Ovary (tissue), 9 donors: ENCODE data around the gene ZCCHC14. TPM values are rescaled to one million over a fixed set of nuclear protein-coding genes. Genes with fewer than 3 reads are reported as not detected.

Experiments used
- DNase-seq, 5 donors: peaks; one replicate each; pipeline ENCODE4 v3.0.0-alpha.2; 2019 to 2020
- H3K27ac ChIP-seq, 2 donors: fragments of 200-600 bp; one replicate each; pipeline versions ENCODE4 v1.5.1 to v1.8.0; 2019 to 2022
- H3K27me3 ChIP-seq: fragments of 200-600 bp; one replicate; pipeline ENCODE4 v1.8.0; 2022
- H3K36me3 ChIP-seq: fragments of 200-600 bp; sonication (generic); one replicate; pipeline ENCODE4 v1.5.1; 2019
- H3K4me1 ChIP-seq: one replicate; pipeline ENCODE4 v1.8.1; 2013; ENCODE audit warnings: mild to moderate bottlenecking, moderate library complexity; ENCODE audit not compliant: insufficient read depth
- H3K4me3 ChIP-seq: fragments of 200-600 bp; sonication (generic); one replicate; pipeline ENCODE4 v1.5.1; 2017
- H3K9me3 ChIP-seq, 2 donors: fragments of 200-600 bp in 1 of 2; sonication (generic) in 1 of 2; one replicate each; pipeline versions ENCODE4 v1.5.1 to v1.8.1; 2013 to 2019; ENCODE audit warnings: mild to moderate bottlenecking in 1 of 2, moderate library complexity in 1 of 2
- CTCF ChIP-seq, 3 donors: fragments of 450-650 bp in 2 of 3; fragments of 200-600 bp in 1 of 3; IDR thresholded peaks; one replicate each; pipeline versions ENCODE4 v1.5.1 to v1.8.0; 2016 to 2022; ENCODE audit warnings: antibody characterized with exemption in 3 of 3, mild to moderate bottlenecking in 1 of 3
- EP300 ChIP-seq: sonication (generic); formaldehyde crosslinking; IDR thresholded peaks from one replicate; pipeline ENCODE4 v1.6.1; 2017; ENCODE audit warnings: antibody characterized with exemption
- POLR2A ChIP-seq: fragments of 450-650 bp; IDR thresholded peaks from one replicate; pipeline ENCODE4 v1.6.1; 2017; ENCODE audit warnings: antibody characterized with exemption, mild to moderate bottlenecking, moderate library complexity
- WGBS, 3 donors: extraction: QIAGEN DNeasy Blood & Tissue Kit in 1 of 3; methylation state at CpG; one replicate each; pipeline versions ENCODE4 v1.1.5 to v1.1.7; 2013 to 2017; 5-methylcytosine and 5-hydroxymethylcytosine counted together
- intact Hi-C, 4 donors: fragments of 100-400 bp; cut with DNase I; formaldehyde crosslinking; loops; one replicate each; pipeline versions ENCODE4 v1.11.0 to v1.15.1; 2022 to 2023
- polyA plus RNA-seq, 2 donors: library from polyadenylated mRNA; stranded (reverse); fragments of 200-250 nt in 1 of 2; fragments of 350-450 nt in 1 of 2; fragmentation: Illumina TruSeq in 1 of 2; extraction: RNeasy Lipid Tissue Mini Kit (QIAGEN cat#74804) in 1 of 2; gene quantifications; one replicate each; pipeline ENCODE4 v1.2.3, GENCODE V29; 2013 to 2014
- total RNA-seq, 7 donors: library from RNA; depleted of rRNA in 2 of 7; stranded (reverse); fragments of >200 nt in 2 of 7; fragmentation: NEBNext Ultra II Directional in 3 of 7; extraction: Animal tissue kit (Norgen Biotek cat#: 25700) in 3 of 7; gene quantifications; one replicate each; pipeline versions ENCODE4 v1.1.0 to v1.2.4, GENCODE V29; 2016 to 2023
- donor health status: DM: no; HTN: no; CAD: no; lungs with moderate emphysema.
- donor health status: DM: no; HTN: no; CAD: no.
- donor health status: Bipolar disorder and iron deficiency.
- donor health status: DM: yes; HTN: yes; CAD: no.
- donor health status: DM: no; HTN: no; CAD: no.
- donor health status: DM: yes; HTN: yes; CAD: no.

Gene ZCCHC14
- total and polyA plus RNA-seq, 9 donors = 16.1 to 37.6 (median 31.0) TPM

- 87 to 97% (median 92%) methylated on average over 2 of the region's 2 CpGs for WGBS, 3 donors
- H3K4me3 ChIP-seq = no peak overlapping the region
- H3K27ac ChIP-seq = no peak overlapping the region
- DNase-seq = no peak
- no peaks in the 10 kb centered on the region for H3K36me3 ChIP-seq
- H3K4me1 ChIP-seq = peaks cover 3% of the 10 kb centered on the region
- no peaks in the 10 kb centered on the region for H3K27me3 ChIP-seq
- intact Hi-C loops = loop anchor here in 1 of 4 donors (10.0 kb wide), 1 partner anchor 62 kb away; no protein-coding TSS in a partner anchor
- H3K9me3 ChIP-seq = no peaks in the 10 kb centered on the region
- TF ChIP-seq POLR2A (no peak), EP300 (no peak), CTCF (IDR thresholded peaks at IDR 0.05) (no peak)
Observed at GRCh38 chr16:87496447-87496801, 3.6 kb upstream of the ZCCHC14 start.

GRCh38 chr16:87495578-87496446 lies 3.0 kb upstream of the ZCCHC14 start:
- H3K4me1 ChIP-seq = peaks cover 4% of the 10 kb centered on the region
- DNase-seq = no peak
- intact Hi-C loops = loop anchor here in 1 of 4 donors (10.0 kb wide), 1 partner anchor 61 kb away; no protein-coding TSS in a partner anchor
- H3K27ac ChIP-seq = no peak overlapping the region
- H3K27me3 ChIP-seq = no peaks in the 10 kb centered on the region
- TF ChIP-seq POLR2A (no peak), CTCF (IDR thresholded peaks at IDR 0.05) (no peak), EP300 (no peak)
- no peak overlapping the region for H3K4me3 ChIP-seq
- 73 to 77% (median 76%) methylated on average over 15 to 17 of the region's 17 CpGs for WGBS, 3 donors
- no peaks in the 10 kb centered on the region for H3K36me3 ChIP-seq
- no peaks in the 10 kb centered on the region for H3K9me3 ChIP-seq

- Histone ChIP-seq H3K27me3 (no peaks in the 10 kb centered on the region), H3K4me3 (peak overlapping the region; percentile 44), H3K9me3 (no peaks in the 10 kb centered on the region), H3K27ac (no peak overlapping the region), H3K4me1 (peaks cover 7% of the 10 kb centered on the region), H3K36me3 (no peaks in the 10 kb centered on the region)
- peak in 2 of 5 donors; percentile 40 to 50 for DNase-seq
- TF ChIP-seq POLR2A (no peak), EP300 (no peak), CTCF (IDR thresholded peaks at IDR 0.05) (no peak)
- 21 to 30% (median 29%) methylated on average over 23 of the region's 23 CpGs for WGBS, 3 donors
- intact Hi-C loops = loop anchor here in 2 of 4 donors (5.0 to 10.0 kb wide), 2 partner anchors 49 to 59 kb away; no protein-coding TSS in a partner anchor
Observed at GRCh38 chr16:87493608-87494280, 920 bp upstream of the ZCCHC14 start.

- Histone ChIP-seq H3K4me1 (peaks cover 15% of the 10 kb centered on the region), H3K27me3 (no peaks in the 10 kb centered on the region), H3K36me3 (no peaks in the 10 kb centered on the region), H3K27ac (no peak overlapping the region), H3K9me3 (no peaks in the 10 kb centered on the region), H3K4me3 (peak overlapping the region; percentile 55)
- TF ChIP-seq POLR2A (no peak), CTCF (IDR thresholded peaks at IDR 0.05) (no peak)
- intact Hi-C loops = loop anchor here in 2 of 4 donors (5.0 to 10.0 kb wide), 2 partner anchors 50 to 57 kb away; no protein-coding TSS in a partner anchor
- 0 to 1% methylated on average over 20 to 70 of the region's 74 CpGs; no CpG with 5 or more reads in 1 of the 3 donors for WGBS, 3 donors
- DNase-seq = no peak
Observed at GRCh38 chr16:87492291-87492630, 563 bp downstream of the ZCCHC14 start.
